ENCODE results near the gene CLIC4.

GRCh38 chr1:24892188-24893153 lies 147.2 kb downstream of the CLIC4 start:
- TF ChIP-seq EP300 (IDR thresholded peaks at IDR 0.05; ENCODE audit: low read length) = no peak
- no peak for TF ChIP-seq ZNF274 (IDR thresholded peaks at IDR 0.05; ENCODE audit: borderline replicate concordance, low read depth, low read length)

Measured in K562 (cell line).